Measurements from ENCODE around the gene GYS2.
"Not testable (repeated sequence)": the region's sequence is repeated elsewhere in the genome, so short reads cannot be mapped to it uniquely, and the experiment has no call there.

GYS2 gene

DNA sequence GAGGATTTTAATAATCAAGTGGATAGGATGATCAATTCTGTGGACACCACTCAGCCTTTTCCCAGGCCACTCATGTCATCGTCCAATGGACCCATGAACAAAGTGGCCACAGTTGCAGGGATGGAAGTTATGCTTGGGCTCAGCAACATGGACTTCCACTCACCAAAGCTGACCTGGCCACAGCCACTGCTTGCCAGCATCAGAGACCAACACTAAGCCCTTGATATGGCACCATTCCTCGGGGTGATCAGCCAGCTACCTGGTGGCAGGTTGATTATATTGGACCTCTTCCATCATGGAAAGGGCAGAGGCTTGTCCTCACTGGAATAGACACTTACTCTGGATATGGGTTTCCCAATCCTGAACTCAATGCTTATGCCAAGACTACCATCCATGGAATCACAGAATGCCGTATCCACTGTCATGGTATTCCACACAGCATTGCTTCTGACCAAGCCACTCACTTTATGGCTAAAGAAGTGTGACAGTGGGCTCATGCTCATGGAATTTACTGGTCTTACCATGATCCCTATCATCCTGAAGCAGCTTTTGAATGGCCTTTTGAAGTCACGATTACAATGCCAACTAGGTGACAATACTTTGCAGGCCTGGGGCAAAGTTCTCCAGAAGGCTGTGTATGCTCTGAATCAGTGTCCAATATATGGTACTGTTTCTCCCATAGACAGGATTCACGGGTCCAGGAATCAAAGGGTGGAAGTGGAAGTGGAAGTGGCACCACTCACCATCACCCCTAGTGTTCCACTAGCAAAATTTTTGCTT is 20.1 kb downstream of the GYS2 start:
- not testable (repeated sequence) for H2AK5ac ChIP-seq (ENCODE audit: low read length); H3K4me1 ChIP-seq (ENCODE audit: control insufficient read depth, low read depth, low read length); H3K27ac ChIP-seq (ENCODE audit: low read depth, low read length); H3K79me1 ChIP-seq (ENCODE audit: low read length); H2BK120ac ChIP-seq (ENCODE audit: low read depth, low read length); H3K18ac ChIP-seq (ENCODE audit: low read length); H2BK5ac ChIP-seq (ENCODE audit: low read length); H3K27me3 ChIP-seq (ENCODE audit: insufficient read depth, low read length, poor library complexity); H4K8ac ChIP-seq (ENCODE audit: low read depth, low read length); H3K4me2 ChIP-seq (ENCODE audit: low read length); H3K56ac ChIP-seq (ENCODE audit: low read length); H3K36me3 ChIP-seq (ENCODE audit: control insufficient read depth, insufficient read depth, low read length); H2BK15ac ChIP-seq (replicated peaks; ENCODE audit: low read depth); H3K4me3 ChIP-seq (ENCODE audit: low read length); H3K79me2 ChIP-seq (ENCODE audit: control insufficient read depth, insufficient read depth, low read length); H3K9ac ChIP-seq (ENCODE audit: low read length); DNase-seq; H3K23ac ChIP-seq (ENCODE audit: low read length); H3K4ac ChIP-seq (ENCODE audit: low read depth, low read length); H4K5ac ChIP-seq (ENCODE audit: low read length)
- WGBS (ENCODE audit: extremely low coverage, insufficient coverage, low lambda C conversion rate), result no CpG with 5 or more reads among the region's 5 CpGs

DNA sequence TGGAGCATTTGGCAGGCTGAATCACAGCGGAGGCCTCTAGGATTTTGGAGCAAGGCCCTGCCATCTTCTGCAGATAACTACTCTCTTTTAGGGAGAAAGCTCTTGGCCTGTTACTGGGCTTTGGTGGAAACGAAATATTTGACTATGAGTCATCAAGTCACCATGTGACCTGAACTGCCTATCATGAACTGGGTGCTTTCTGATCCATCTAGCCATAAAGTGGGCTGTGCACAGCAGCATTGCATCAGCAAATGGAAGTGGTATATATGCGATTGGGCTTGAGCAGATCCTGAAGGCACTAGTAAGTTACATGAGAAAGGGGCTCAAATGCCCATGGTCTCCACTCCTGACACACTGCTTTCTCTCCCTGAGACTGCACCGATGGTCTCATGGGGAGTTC is 21.1 kb downstream of the GYS2 start:
- H3K56ac ChIP-seq (ENCODE audit: low read length), result no peak overlapping the region
- no peak overlapping the region for H2AK5ac ChIP-seq (ENCODE audit: low read length)
- H3K23ac ChIP-seq (ENCODE audit: low read length), result no peak overlapping the region
- no peak overlapping the region for H3K4me2 ChIP-seq (ENCODE audit: low read length)
- no peak for DNase-seq
- no peak overlapping the region for H3K18ac ChIP-seq (ENCODE audit: low read length)
- no peak overlapping the region for H3K4me3 ChIP-seq (ENCODE audit: low read length)
- H3K79me2 ChIP-seq (ENCODE audit: control insufficient read depth, insufficient read depth, low read length), result no peaks in the 10 kb centered on the region
- H2BK15ac ChIP-seq (replicated peaks; ENCODE audit: low read depth), result no peak overlapping the region
- WGBS (ENCODE audit: extremely low coverage, insufficient coverage, low lambda C conversion rate), result no CpG with 5 or more reads among the region's 4 CpGs
- no peak overlapping the region for H3K9ac ChIP-seq (ENCODE audit: low read length)
- H3K4me1 ChIP-seq (ENCODE audit: control insufficient read depth, low read depth, low read length), result no peaks in the 10 kb centered on the region
- H3K27me3 ChIP-seq (ENCODE audit: insufficient read depth, low read length, poor library complexity), result no peaks in the 10 kb centered on the region
- no peak overlapping the region for H3K27ac ChIP-seq (ENCODE audit: low read depth, low read length)
- H3K4ac ChIP-seq (ENCODE audit: low read depth, low read length), result no peak overlapping the region
- H3K79me1 ChIP-seq (ENCODE audit: low read length), result no peaks in the 10 kb centered on the region
- H2BK120ac ChIP-seq (ENCODE audit: low read depth, low read length), result no peak overlapping the region
- H3K36me3 ChIP-seq (ENCODE audit: control insufficient read depth, insufficient read depth, low read length), result no peaks in the 10 kb centered on the region
- H2BK5ac ChIP-seq (ENCODE audit: low read length), result no peak overlapping the region
- no peak overlapping the region for H4K8ac ChIP-seq (ENCODE audit: low read depth, low read length)
- no peak overlapping the region for H4K5ac ChIP-seq (ENCODE audit: low read length)

DNA sequence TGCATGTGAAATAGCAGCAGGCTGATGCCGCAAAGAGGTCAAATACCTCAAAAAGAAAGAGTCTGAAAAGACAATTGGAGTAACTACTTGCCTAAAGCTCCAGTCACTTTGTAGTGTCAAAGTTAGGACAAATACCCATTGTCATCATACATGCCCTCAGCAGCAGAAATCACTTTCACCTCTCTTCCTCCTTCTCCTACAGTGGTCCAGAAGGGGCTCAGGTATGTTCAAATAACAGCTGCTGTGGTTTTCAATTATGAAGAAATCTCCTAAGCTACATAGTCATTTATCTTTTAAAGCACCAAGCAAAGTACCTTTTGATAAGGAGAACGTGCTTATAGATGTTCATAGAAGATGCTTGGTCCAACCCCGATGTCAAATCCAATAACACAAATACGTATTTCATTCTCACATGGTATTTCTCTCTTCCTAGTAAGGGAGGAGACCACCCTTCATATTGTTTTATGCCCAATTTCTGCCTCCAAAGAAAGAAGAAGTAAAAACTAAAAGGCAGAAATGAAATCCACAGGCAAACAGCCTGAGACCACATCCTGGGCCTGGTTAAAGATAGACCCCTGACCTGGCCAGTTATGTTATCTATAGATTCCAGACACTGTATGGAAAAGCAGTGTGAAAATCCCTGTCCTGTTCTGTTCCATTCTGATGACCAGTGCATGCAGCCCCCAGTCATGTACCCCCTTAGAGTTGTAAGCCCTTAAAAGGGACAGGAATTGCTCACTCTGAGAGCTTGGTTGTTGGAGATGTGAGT is 23.7 kb downstream of the GYS2 start:
- H3K18ac ChIP-seq (ENCODE audit: low read length), result no peak overlapping the region
- H4K5ac ChIP-seq (ENCODE audit: low read length), result no peak overlapping the region
- H2BK120ac ChIP-seq (ENCODE audit: low read depth, low read length), result no peak overlapping the region
- no peaks in the 10 kb centered on the region for H3K79me1 ChIP-seq (ENCODE audit: low read length)
- no peak overlapping the region for H3K27ac ChIP-seq (ENCODE audit: low read depth, low read length)
- no peaks in the 10 kb centered on the region for H3K27me3 ChIP-seq (ENCODE audit: insufficient read depth, low read length, poor library complexity)
- H3K9ac ChIP-seq (ENCODE audit: low read length), result no peak overlapping the region
- H3K4ac ChIP-seq (ENCODE audit: low read depth, low read length), result no peak overlapping the region
- no peak overlapping the region for H3K4me2 ChIP-seq (ENCODE audit: low read length)
- no peak overlapping the region for H3K4me3 ChIP-seq (ENCODE audit: low read length)
- WGBS (ENCODE audit: extremely low coverage, insufficient coverage, low lambda C conversion rate), result no CpG with 5 or more reads among the region's 4 CpGs
- no peak overlapping the region for H2AK5ac ChIP-seq (ENCODE audit: low read length)
- no peak overlapping the region for H2BK15ac ChIP-seq (replicated peaks; ENCODE audit: low read depth)
- H2BK5ac ChIP-seq (ENCODE audit: low read length), result no peak overlapping the region
- H3K4me1 ChIP-seq (ENCODE audit: control insufficient read depth, low read depth, low read length), result no peaks in the 10 kb centered on the region
- H3K23ac ChIP-seq (ENCODE audit: low read length), result no peak overlapping the region
- H3K36me3 ChIP-seq (ENCODE audit: control insufficient read depth, insufficient read depth, low read length), result no peaks in the 10 kb centered on the region
- H3K56ac ChIP-seq (ENCODE audit: low read length), result no peak overlapping the region
- no peak for DNase-seq
- no peak overlapping the region for H4K8ac ChIP-seq (ENCODE audit: low read depth, low read length)
- H3K79me2 ChIP-seq (ENCODE audit: control insufficient read depth, insufficient read depth, low read length), result no peaks in the 10 kb centered on the region

GRCh38 chr12:21577516-21577915 is 27.1 kb downstream of the GYS2 start:
- no peaks in the 10 kb centered on the region for H3K27me3 ChIP-seq (ENCODE audit: insufficient read depth, low read length, poor library complexity)
- H2BK15ac ChIP-seq (replicated peaks; ENCODE audit: low read depth), result no peak overlapping the region
- H3K79me2 ChIP-seq (ENCODE audit: control insufficient read depth, insufficient read depth, low read length), result no peaks in the 10 kb centered on the region
- no peak for DNase-seq
- no peaks in the 10 kb centered on the region for H3K79me1 ChIP-seq (ENCODE audit: low read length)
- no peak overlapping the region for H3K4me3 ChIP-seq (ENCODE audit: low read length)
- H3K9ac ChIP-seq (ENCODE audit: low read length), result no peak overlapping the region
- H3K56ac ChIP-seq (ENCODE audit: low read length), result no peak overlapping the region
- no peak overlapping the region for H4K8ac ChIP-seq (ENCODE audit: low read depth, low read length)
- H3K4me1 ChIP-seq (ENCODE audit: control insufficient read depth, low read depth, low read length), result no peaks in the 10 kb centered on the region
- H3K36me3 ChIP-seq (ENCODE audit: control insufficient read depth, insufficient read depth, low read length), result no peaks in the 10 kb centered on the region
- H2BK5ac ChIP-seq (ENCODE audit: low read length), result no peak overlapping the region
- no peak overlapping the region for H2AK5ac ChIP-seq (ENCODE audit: low read length)
- H2BK120ac ChIP-seq (ENCODE audit: low read depth, low read length), result no peak overlapping the region
- H3K4me2 ChIP-seq (ENCODE audit: low read length), result no peak overlapping the region
- no CpG with 5 or more reads among the region's 1 CpG for WGBS (ENCODE audit: extremely low coverage, insufficient coverage, low lambda C conversion rate)
- no peak overlapping the region for H3K4ac ChIP-seq (ENCODE audit: low read depth, low read length)
- no peak overlapping the region for H4K5ac ChIP-seq (ENCODE audit: low read length)
- H3K27ac ChIP-seq (ENCODE audit: low read depth, low read length), result no peak overlapping the region
- no peak overlapping the region for H3K18ac ChIP-seq (ENCODE audit: low read length)
- H3K23ac ChIP-seq (ENCODE audit: low read length), result no peak overlapping the region

DNA sequence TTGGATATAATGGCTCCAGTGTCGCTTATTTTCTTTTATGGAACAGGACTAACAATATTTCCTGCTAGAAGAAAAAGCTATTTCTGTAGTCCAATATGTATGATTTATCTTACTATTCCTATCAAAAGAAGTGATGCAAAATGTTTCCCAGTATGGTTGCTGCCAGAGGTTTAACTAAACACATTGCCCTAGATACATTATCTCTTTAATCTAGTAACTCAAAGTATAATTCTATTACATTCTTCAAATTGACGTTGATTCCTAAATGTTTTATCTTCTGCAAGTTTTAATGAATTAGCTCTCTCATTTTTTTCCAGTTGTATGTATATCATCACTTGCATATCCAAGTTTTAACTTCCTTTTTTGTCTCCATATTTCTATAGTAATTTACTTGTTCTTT is 28.2 kb downstream of the GYS2 start:
- Histone ChIP-seq H4K5ac (ENCODE audit: low read length) (no peak overlapping the region), H3K27ac (ENCODE audit: low read depth, low read length) (no peak overlapping the region), H3K36me3 (ENCODE audit: control insufficient read depth, insufficient read depth, low read length) (no peaks in the 10 kb centered on the region), H4K8ac (ENCODE audit: low read depth, low read length) (no peak overlapping the region), H2BK120ac (ENCODE audit: low read depth, low read length) (no peak overlapping the region), H3K4me2 (ENCODE audit: low read length) (no peak overlapping the region), H3K56ac (ENCODE audit: low read length) (no peak overlapping the region), H3K9ac (ENCODE audit: low read length) (no peak overlapping the region), H3K4me3 (ENCODE audit: low read length) (no peak overlapping the region), H3K4ac (ENCODE audit: low read depth, low read length) (no peak overlapping the region), H3K79me2 (ENCODE audit: control insufficient read depth, insufficient read depth, low read length) (no peaks in the 10 kb centered on the region), H3K27me3 (ENCODE audit: insufficient read depth, low read length, poor library complexity) (no peaks in the 10 kb centered on the region), H3K23ac (ENCODE audit: low read length) (no peak overlapping the region), H2AK5ac (ENCODE audit: low read length) (no peak overlapping the region), H3K4me1 (ENCODE audit: control insufficient read depth, low read depth, low read length) (no peaks in the 10 kb centered on the region), H3K79me1 (ENCODE audit: low read length) (no peaks in the 10 kb centered on the region), H2BK5ac (ENCODE audit: low read length) (no peak overlapping the region), H2BK15ac (replicated peaks; ENCODE audit: low read depth) (no peak overlapping the region), H3K18ac (ENCODE audit: low read length) (no peak overlapping the region)
- WGBS (ENCODE audit: extremely low coverage, insufficient coverage, low lambda C conversion rate), result no CpG with 5 or more reads among the region's 2 CpGs
- DNase-seq, result no peak

All from mesendoderm (in vitro differentiated cells).